Naive B cell (primary cell): ENCODE results near the gene SPTB. TPM values are rescaled to one million over a fixed set of nuclear protein-coding genes. Genes with fewer than 3 reads are reported as not detected.

ENCODE experiments used
- ATAC-seq, 2 donors: fragments of 150-1000 bp; cut with Tn5 transposase; 2 replicates each; pipeline ENCODE4 v1.10.0; 2021; ENCODE audit warnings: low read depth in 2 of 2, mild to moderate bottlenecking in 2 of 2, moderate library complexity in 2 of 2
- DNase-seq: peaks from one replicate; pipeline ENCODE4 v3.0.0; 2022
- H3K27ac Mint-ChIP-seq, 6 donors: one replicate each; pipeline ENCODE4 v1.8.0; 2020 to 2022; ENCODE audit warnings: mild to moderate bottlenecking in 6 of 6, mixed read lengths in 6 of 6, moderate library complexity in 5 of 6, inconsistent platforms in 2 of 6
- H3K27me3 Mint-ChIP-seq, 3 donors: one replicate each; pipeline ENCODE4 v1.8.0; 2021 to 2022; ENCODE audit warnings: mixed read lengths in 3 of 3, mild to moderate bottlenecking in 1 of 3
- H3K36me3 Mint-ChIP-seq, 2 donors: one replicate each; pipeline ENCODE4 v1.8.0; 2020 to 2022; ENCODE audit warnings: mixed read lengths in 2 of 2, inconsistent platforms in 1 of 2, mild to moderate bottlenecking in 1 of 2
- H3K4me1 Mint-ChIP-seq, 3 donors: one replicate each; pipeline ENCODE4 v1.8.0; 2020 to 2022; ENCODE audit warnings: mixed read lengths in 3 of 3, inconsistent platforms in 1 of 3, mild to moderate bottlenecking in 1 of 3, moderate library complexity in 1 of 3
- H3K4me3 Mint-ChIP-seq, 8 donors: one replicate each; pipeline ENCODE4 v1.8.0; 2020 to 2022; ENCODE audit warnings: mild to moderate bottlenecking in 8 of 8, mixed read lengths in 8 of 8, moderate library complexity in 8 of 8, inconsistent platforms in 2 of 8
- H3K9me3 Mint-ChIP-seq, 7 donors: one replicate each; pipeline ENCODE4 v1.8.0; 2020 to 2022; ENCODE audit warnings: mixed read lengths in 7 of 7, mild to moderate bottlenecking in 5 of 7, inconsistent platforms in 2 of 7, moderate library complexity in 1 of 7
- polyA plus RNA-seq, 6 donors: library from polyadenylated mRNA; unstranded; fragments of 300-500 nt; fragmentation: Illumina TruSeq; gene quantifications; one replicate each; pipeline ENCODE4 v1.2.3, GENCODE V29; 2021; ENCODE audit warnings: low read depth in 6 of 6

SPTB gene
- polyA plus RNA-seq, 6 donors from 2014 or later: 0.16 TPM; not detected in 5

- peaks cover 0 to 21% (median 3%) of the 10 kb centered on the region in 3 donors for H3K27me3 Mint-ChIP-seq
- no peak overlapping the region for H3K4me3 Mint-ChIP-seq
- H3K4me1 Mint-ChIP-seq: no peaks in the 10 kb centered on the region
- ATAC-seq (no peak), DNase-seq (no peak)
- H3K36me3 Mint-ChIP-seq: no peaks in the 10 kb centered on the region
- no peak overlapping the region for H3K27ac Mint-ChIP-seq
- no peaks in the 10 kb centered on the region for H3K9me3 Mint-ChIP-seq
These were observed 79.7 kb downstream of the SPTB start for GRCh38 chr14:64800000-64800399.

DNA sequence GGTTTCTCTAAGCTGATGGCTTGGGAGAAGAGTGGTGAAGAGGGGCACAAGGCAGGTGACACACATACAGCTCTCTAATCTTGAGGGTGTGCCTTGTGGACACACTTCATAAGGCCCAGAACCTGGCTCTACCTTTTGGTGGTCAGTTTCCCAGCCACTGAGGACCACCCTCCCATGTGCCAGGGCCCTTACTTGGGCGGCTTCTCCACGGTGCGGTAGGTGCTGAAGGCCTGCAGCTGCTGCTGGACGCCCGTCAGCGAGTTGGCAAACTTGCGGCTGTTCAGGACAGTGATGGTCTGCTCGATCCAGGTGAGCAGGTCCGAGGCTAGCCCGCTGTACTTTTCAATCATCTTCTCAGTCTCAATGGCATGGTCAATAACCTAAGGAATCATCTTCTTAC, 80.2 kb downstream of the SPTB start:
- no peak overlapping the region for H3K4me3 Mint-ChIP-seq
- no peaks in the 10 kb centered on the region for H3K36me3 Mint-ChIP-seq
- peaks cover 0 to 24% (median 3%) of the 10 kb centered on the region in 3 donors for H3K27me3 Mint-ChIP-seq
- ATAC-seq (no peak), DNase-seq (no peak)
- H3K9me3 Mint-ChIP-seq: no peaks in the 10 kb centered on the region
- H3K4me1 Mint-ChIP-seq: no peaks in the 10 kb centered on the region
- H3K27ac Mint-ChIP-seq: no peak overlapping the region

GRCh38 chr14:64796369-64796768, 83.3 kb downstream of the SPTB start:
- Mint-ChIP-seq H3K9me3 (no peaks in the 10 kb centered on the region), H3K27me3 (peaks cover 0 to 23% (median 3%) of the 10 kb centered on the region in 3 donors), H3K4me3 (no peak overlapping the region), H3K4me1 (no peaks in the 10 kb centered on the region), H3K27ac (no peak overlapping the region), H3K36me3 (no peaks in the 10 kb centered on the region)
- ATAC-seq (no peak), DNase-seq (no peak)

DNA sequence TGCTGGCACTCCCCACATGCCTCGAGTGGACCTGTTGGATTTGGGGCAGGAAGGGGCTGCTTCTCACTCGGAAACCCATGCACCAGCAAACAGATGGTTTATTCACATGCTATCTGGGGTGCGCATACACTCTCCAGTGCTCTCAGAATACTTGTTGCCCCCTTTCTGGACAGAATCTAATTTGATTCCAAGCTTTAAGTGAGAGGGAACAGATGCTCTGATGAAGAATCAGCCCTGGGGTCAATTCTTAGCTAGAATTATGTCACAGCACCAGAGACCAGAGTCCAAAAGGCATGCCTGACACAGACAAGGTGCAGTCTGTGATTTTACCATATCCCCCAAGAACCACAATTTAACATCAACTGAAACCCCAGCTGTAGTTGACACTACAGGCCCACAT, 83.8 kb downstream of the SPTB start:
- H3K36me3 Mint-ChIP-seq: no peaks in the 10 kb centered on the region
- DNase-seq: no peak
- H3K4me1 Mint-ChIP-seq: no peaks in the 10 kb centered on the region
- peaks cover 0 to 19% (median 3%) of the 10 kb centered on the region in 3 donors for H3K27me3 Mint-ChIP-seq
- H3K4me3 Mint-ChIP-seq: no peak overlapping the region
- H3K9me3 Mint-ChIP-seq: no peaks in the 10 kb centered on the region
- H3K27ac Mint-ChIP-seq: no peak overlapping the region
- no peak for ATAC-seq

DNA sequence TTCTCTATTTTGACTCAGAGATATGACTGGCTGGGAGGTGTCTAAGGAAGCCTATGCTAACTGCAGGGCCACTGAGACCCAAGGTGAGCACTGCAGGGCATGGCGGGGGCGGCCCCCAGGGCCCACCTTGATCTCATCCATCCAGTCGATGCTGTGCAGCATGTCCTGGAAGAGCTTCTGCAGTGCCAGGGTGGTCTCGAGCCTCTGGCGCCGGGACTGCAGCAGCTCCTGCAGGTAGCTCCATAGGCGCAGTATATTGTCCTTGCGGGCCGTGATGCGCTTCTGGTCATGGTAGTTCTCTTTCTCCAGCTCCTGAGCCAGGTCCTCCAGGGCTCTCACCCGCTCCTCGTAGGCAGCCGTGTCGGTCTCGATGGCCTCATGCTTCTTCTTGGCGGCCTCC, 84.5 kb downstream of the SPTB start:
- no peak overlapping the region for H3K4me3 Mint-ChIP-seq
- H3K27ac Mint-ChIP-seq: no peak overlapping the region
- DNase-seq (no peak), ATAC-seq (no peak)
- no peaks in the 10 kb centered on the region for H3K9me3 Mint-ChIP-seq
- peaks cover 0 to 12% (median 3%) of the 10 kb centered on the region in 3 donors for H3K27me3 Mint-ChIP-seq
- no peaks in the 10 kb centered on the region for H3K4me1 Mint-ChIP-seq
- no peaks in the 10 kb centered on the region for H3K36me3 Mint-ChIP-seq

DNA sequence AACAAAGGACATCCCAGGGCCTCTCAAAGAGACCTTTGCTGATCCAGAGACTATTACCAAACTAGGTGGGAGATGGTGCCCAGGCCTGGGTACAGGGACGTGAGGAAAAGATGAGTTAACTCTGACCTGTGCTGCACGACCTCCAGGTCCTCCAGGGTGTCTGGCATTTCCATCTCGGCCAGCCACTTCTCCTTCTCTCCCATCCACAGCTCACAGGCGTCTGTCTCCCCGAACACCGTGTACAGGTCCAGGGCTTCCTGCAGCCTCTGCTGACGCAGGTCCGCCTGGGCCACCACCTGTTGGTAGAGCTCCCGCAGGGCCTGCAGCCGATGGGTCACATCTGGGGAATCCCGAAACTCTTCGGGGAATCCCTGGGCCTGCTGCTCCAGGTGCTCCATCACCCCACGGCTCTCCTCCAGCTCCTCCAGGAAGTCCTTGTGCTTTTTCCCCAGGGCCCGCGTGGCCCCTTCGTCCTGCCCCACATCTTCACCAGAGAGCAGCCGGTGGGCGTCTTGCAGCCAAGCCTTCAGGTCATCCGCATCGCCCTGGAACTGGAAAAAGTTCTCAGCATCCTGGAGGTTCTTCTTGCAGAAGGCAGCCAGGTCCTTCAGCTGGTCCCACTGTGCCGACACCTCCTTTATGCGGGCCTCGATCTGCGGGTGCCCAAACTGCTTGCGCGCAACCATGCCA, 86.7 kb downstream of the SPTB start:
- Mint-ChIP-seq H3K9me3 (no peaks in the 10 kb centered on the region), H3K36me3 (no peaks in the 10 kb centered on the region), H3K4me1 (no peaks in the 10 kb centered on the region), H3K27me3 (peaks cover 0 to 12% (median 3%) of the 10 kb centered on the region in 3 donors), H3K4me3 (no peak overlapping the region), H3K27ac (no peak overlapping the region)
- ATAC-seq (no peak), DNase-seq (no peak)

GRCh38 chr14:64792231-64792630, 87.5 kb downstream of the SPTB start:
- Mint-ChIP-seq H3K27ac (no peak overlapping the region), H3K27me3 (peaks cover 0 to 15% (median under 1%) of the 10 kb centered on the region in 3 donors), H3K4me1 (no peaks in the 10 kb centered on the region), H3K4me3 (no peak overlapping the region), H3K36me3 (no peaks in the 10 kb centered on the region), H3K9me3 (no peaks in the 10 kb centered on the region)
- no peak for DNase-seq
- ATAC-seq: no peak

- no peaks in the 10 kb centered on the region for H3K36me3 Mint-ChIP-seq
These were observed 89.2 kb downstream of the SPTB start for GRCh38 chr14:64790478-64790877.

GRCh38 chr14:64789696-64790095, 90.0 kb downstream of the SPTB start:
- Mint-ChIP-seq H3K27ac (no peak overlapping the region), H3K36me3 (no peaks in the 10 kb centered on the region), H3K27me3 (peaks cover 0 to 20% (median 6%) of the 10 kb centered on the region in 3 donors), H3K9me3 (no peaks in the 10 kb centered on the region), H3K4me3 (no peak overlapping the region), H3K4me1 (no peaks in the 10 kb centered on the region)
- ATAC-seq: no peak
- DNase-seq: no peak

More at GRCh38 chr14:64790478-64790877, 89.2 kb downstream of the SPTB start:
- Mint-ChIP-seq H3K27me3 (peaks cover 0 to 21% (median 6%) of the 10 kb centered on the region in 3 donors), H3K27ac (no peak overlapping the region), H3K4me1 (no peaks in the 10 kb centered on the region), H3K4me3 (no peak overlapping the region), H3K9me3 (no peaks in the 10 kb centered on the region)
- ATAC-seq (no peak), DNase-seq (no peak)

DNA sequence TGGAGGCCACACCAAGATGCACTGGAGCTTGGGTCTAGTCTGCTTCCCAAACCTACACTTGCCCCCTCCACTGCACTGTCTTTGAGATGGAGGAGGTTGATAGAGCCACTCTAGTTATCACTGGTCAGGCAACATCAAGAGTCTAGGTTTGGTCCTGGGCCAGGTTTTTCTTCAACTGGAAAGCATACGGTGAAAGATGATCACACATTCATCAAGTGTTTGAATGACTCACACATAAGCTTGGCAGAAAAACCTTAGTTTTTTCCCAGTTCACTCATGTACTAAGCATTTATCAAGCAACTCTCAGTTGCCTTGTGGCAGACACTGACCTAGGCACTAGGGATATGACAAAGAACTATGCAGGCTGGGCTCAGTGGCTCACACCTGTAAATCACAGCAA, 91.0 kb downstream of the SPTB start:
- H3K27me3 Mint-ChIP-seq: peaks cover 0 to 15% (median 6%) of the 10 kb centered on the region in 3 donors
- H3K27ac Mint-ChIP-seq: no peak overlapping the region
- no peak overlapping the region for H3K4me3 Mint-ChIP-seq
- H3K4me1 Mint-ChIP-seq: no peaks in the 10 kb centered on the region
- H3K9me3 Mint-ChIP-seq: no peaks in the 10 kb centered on the region
- ATAC-seq: no peak
- H3K36me3 Mint-ChIP-seq: no peaks in the 10 kb centered on the region
- DNase-seq: no peak

DNA sequence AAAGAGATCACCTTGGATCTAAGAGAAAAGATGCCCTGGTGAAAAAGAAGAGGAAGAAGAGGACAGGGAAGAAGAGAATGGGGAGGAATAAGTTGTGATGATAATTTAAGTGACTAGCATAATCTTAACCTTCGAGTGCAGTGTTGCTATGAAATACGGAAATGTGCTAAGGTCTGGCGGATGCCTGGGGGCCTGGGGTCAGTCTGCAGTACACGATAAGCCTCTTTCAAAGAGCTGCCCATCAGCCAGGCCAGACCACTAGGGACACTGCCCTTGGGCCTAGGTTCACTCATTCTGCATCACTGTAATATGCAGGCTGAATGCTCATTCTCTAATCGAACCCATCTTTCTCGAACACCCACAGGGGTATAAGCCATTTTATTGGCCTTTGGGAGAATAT, 92.1 kb downstream of the SPTB start:
- Mint-ChIP-seq H3K4me1 (no peaks in the 10 kb centered on the region), H3K27ac (no peak overlapping the region), H3K36me3 (no peaks in the 10 kb centered on the region), H3K27me3 (peaks cover 0 to 9% (median 6%) of the 10 kb centered on the region in 3 donors), H3K4me3 (no peak overlapping the region), H3K9me3 (no peaks in the 10 kb centered on the region)
- ATAC-seq (no peak), DNase-seq (no peak)

GRCh38 chr14:64786296-64787149, 93.2 kb downstream of the SPTB start:
- Mint-ChIP-seq H3K27me3 (peaks cover 0 to 9% (median 6%) of the 10 kb centered on the region in 3 donors), H3K4me3 (no peak overlapping the region), H3K9me3 (no peaks in the 10 kb centered on the region), H3K36me3 (no peaks in the 10 kb centered on the region), H3K4me1 (no peaks in the 10 kb centered on the region), H3K27ac (no peak overlapping the region)
- ATAC-seq (no peak), DNase-seq (no peak)

DNA sequence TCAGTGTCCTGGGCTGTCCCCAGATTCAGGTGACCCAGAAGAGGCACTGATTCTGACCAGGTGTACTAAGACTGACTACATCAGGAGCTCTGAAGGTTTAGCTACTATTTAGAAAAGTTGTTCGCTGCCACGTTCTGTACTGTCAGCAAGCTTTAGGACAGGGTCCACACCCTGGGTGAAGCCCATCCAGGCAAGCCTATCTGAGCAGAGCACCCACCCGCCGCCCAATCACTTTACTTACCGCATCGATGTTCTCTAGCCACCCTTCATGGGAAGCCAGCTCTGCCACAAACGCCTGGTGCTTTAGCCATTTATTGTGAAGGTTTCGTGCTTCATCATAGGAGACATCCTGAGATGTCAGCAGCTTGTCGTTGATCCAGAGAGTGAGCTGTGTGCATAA, 95.7 kb downstream of the SPTB start:
- no peaks in the 10 kb centered on the region for H3K9me3 Mint-ChIP-seq
- no peaks in the 10 kb centered on the region for H3K36me3 Mint-ChIP-seq
- H3K27me3 Mint-ChIP-seq: peaks cover 0 to 9% (median 6%) of the 10 kb centered on the region in 3 donors
- DNase-seq (no peak), ATAC-seq (no peak)
- no peak overlapping the region for H3K4me3 Mint-ChIP-seq
- no peak overlapping the region for H3K27ac Mint-ChIP-seq
- no peaks in the 10 kb centered on the region for H3K4me1 Mint-ChIP-seq

DNA sequence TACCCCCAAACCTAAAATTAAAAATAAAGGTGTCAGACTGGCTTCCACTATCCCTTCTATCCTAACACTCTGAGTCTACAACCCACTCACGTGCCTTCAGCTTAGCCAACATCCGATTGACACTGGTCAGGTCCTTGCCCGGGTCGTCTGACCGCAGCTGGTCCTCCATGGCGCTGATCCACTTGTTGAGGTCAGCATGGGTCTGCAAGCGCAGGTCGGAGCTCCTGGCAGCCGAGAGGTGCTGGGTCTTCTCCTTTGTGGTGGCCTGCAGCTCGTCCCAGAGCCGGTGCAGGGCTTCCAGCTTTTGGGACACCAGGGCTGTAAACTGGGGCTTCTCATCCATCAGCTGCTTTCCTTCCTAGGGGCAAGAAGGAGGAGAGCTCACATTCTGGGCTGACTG, 97.5 kb downstream of the SPTB start:
- no peaks in the 10 kb centered on the region for H3K9me3 Mint-ChIP-seq
- H3K4me3 Mint-ChIP-seq: no peak overlapping the region

More for the DNA sequence above, 97.5 kb downstream of the SPTB start:
- H3K4me1 Mint-ChIP-seq: no peaks in the 10 kb centered on the region
- H3K27ac Mint-ChIP-seq: no peak overlapping the region
- peaks cover 0 to 6% (median 5%) of the 10 kb centered on the region in 3 donors for H3K27me3 Mint-ChIP-seq
- DNase-seq (no peak), ATAC-seq (no peak)
- no peaks in the 10 kb centered on the region for H3K36me3 Mint-ChIP-seq
